Central memory CD8-positive, alpha-beta T cell (primary cell): ENCODE results near the gene IL21R.
"Not testable (repeated sequence)": the region's sequence is repeated elsewhere in the genome, so short reads cannot be mapped to it uniquely, and the experiment has no call there.

Experiments used
- ATAC-seq: fragments of 150-1000 bp; cut with Tn5 transposase; replicated peaks from 2 replicates; pipeline ENCODE4 v1.10.0; 2022; ENCODE audit warnings: mild to moderate bottlenecking, moderate FRiP score, moderate number of reproducible peaks; ENCODE audit not compliant: poor library complexity, severe bottlenecking; ENCODE audit errors: extremely low read depth
- DNase-seq, 2 donors: peaks; one replicate each; pipeline ENCODE4 v3.0.0; 2021; ENCODE audit warnings: low spot score in 2 of 2
- H3K27ac Mint-ChIP-seq: one replicate; pipeline ENCODE4 v1.8.0; 2022; ENCODE audit warnings: low read depth, mild to moderate bottlenecking, moderate library complexity, mixed read lengths
- H3K27me3 Mint-ChIP-seq: one replicate; pipeline ENCODE4 v1.8.0; 2022; ENCODE audit warnings: mixed read lengths
- H3K36me3 Mint-ChIP-seq: one replicate; pipeline ENCODE4 v1.8.0; 2022; ENCODE audit warnings: mild to moderate bottlenecking, moderate library complexity, mixed read lengths; ENCODE audit not compliant: insufficient read depth
- H3K4me1 Mint-ChIP-seq: one replicate; pipeline ENCODE4 v1.8.0; 2022; ENCODE audit warnings: mixed read lengths
- H3K4me3 Mint-ChIP-seq: one replicate; pipeline ENCODE4 v1.8.0; 2022; ENCODE audit warnings: mild to moderate bottlenecking, moderate library complexity, mixed read lengths
- H3K9me3 Mint-ChIP-seq: one replicate; pipeline ENCODE4 v1.8.0; 2022; ENCODE audit warnings: mixed read lengths

Gene IL21R

DNA sequence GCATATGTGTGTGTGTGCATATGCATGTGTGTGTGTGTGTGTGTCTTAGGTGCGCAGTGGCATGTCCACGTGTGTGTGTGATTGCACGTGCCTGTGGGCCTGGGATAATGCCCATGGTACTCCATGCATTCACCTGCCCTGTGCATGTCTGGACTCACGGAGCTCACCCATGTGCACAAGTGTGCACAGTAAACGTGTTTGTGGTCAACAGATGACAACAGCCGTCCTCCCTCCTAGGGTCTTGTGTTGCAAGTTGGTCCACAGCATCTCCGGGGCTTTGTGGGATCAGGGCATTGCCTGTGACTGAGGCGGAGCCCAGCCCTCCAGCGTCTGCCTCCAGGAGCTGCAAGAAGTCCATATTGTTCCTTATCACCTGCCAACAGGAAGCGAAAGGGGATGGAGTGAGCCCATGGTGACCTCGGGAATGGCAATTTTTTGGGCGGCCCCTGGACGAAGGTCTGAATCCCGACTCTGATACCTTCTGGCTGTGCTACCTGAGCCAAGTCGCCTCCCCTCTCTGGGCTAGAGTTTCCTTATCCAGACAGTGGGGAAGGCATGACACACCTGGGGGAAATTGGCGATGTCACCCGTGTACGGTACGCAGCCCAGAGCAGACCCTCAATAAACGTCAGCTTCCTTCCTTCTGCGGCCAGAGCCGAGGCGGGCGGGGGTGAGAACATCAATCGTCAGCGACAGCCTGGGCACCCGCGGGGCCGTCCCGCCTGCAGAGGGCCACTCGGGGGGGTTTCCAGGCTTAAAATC lies 47.6 kb downstream of the IL21R start:
- Mint-ChIP-seq H3K4me3 (peak overlapping the region; percentile 78), H3K36me3 (peaks cover 49% of the 10 kb centered on the region), H3K4me1 (peaks cover 83% of the 10 kb centered on the region), H3K27ac (peak overlapping the region; percentile 96), H3K9me3 (no peaks in the 10 kb centered on the region), H3K27me3 (no peaks in the 10 kb centered on the region)
- ATAC-seq (peak; percentile 75), DNase-seq (peak; percentile 77 to 93)

DNA sequence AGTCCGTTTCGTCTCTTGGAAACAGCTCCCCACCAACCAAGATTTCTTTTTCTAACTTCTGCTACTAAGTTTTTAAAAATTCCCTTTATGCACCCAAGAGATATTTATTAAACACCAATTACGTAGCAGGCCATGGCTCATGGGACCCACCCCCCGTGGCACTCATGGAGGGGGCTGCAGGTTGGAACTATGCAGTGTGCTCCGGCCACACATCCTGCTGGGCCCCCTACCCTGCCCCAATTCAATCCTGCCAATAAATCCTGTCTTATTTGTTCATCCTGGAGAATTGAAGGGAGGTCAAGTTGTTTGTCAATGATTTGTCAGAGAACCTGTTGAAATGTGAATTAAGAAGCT lies 48.2 kb downstream of the IL21R start:
- DNase-seq (no peak), ATAC-seq (no peak)
- Mint-ChIP-seq H3K27me3 (no peaks in the 10 kb centered on the region), H3K27ac (peak overlapping the region; percentile 96), H3K4me1 (peaks cover 78% of the 10 kb centered on the region), H3K36me3 (peaks cover 44% of the 10 kb centered on the region), H3K9me3 (no peaks in the 10 kb centered on the region), H3K4me3 (peak overlapping the region; percentile 78)

- no peak for DNase-seq
- H3K9me3 Mint-ChIP-seq: no peaks in the 10 kb centered on the region
- H3K36me3 Mint-ChIP-seq: peaks cover 27% of the 10 kb centered on the region
- no peak for ATAC-seq
- H3K27ac Mint-ChIP-seq: peak overlapping the region; percentile 96
- H3K4me1 Mint-ChIP-seq: peaks cover 61% of the 10 kb centered on the region
- peak overlapping the region; percentile 51 for H3K4me3 Mint-ChIP-seq
- no peaks in the 10 kb centered on the region for H3K27me3 Mint-ChIP-seq
Observed at GRCh38 chr16:27452569-27453493, 50.9 kb downstream of the IL21R start.

DNA sequence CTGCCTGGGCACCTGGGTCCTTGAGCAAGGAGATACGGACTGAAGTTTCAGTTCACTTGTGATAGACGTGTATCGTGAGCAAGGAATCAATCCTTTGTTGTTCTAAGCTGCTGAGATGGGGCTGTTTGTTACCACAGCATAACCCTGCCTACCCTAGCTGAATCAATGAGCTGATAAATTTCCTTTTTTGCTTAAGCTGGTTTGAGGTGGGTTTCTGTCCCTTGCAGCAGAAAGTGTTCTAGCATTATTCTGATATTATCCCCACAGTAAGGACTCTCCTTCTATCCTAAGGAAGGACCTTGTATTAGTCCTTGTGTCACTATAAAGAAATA lies 51.5 kb downstream of the IL21R start:
- DNase-seq (no peak), ATAC-seq (no peak)
- H3K36me3 Mint-ChIP-seq: peaks cover 20% of the 10 kb centered on the region
- H3K27me3 Mint-ChIP-seq: no peaks in the 10 kb centered on the region
- peaks cover 54% of the 10 kb centered on the region for H3K4me1 Mint-ChIP-seq
- H3K27ac Mint-ChIP-seq: no peak overlapping the region
- H3K4me3 Mint-ChIP-seq: no peak overlapping the region
- no peaks in the 10 kb centered on the region for H3K9me3 Mint-ChIP-seq

GRCh38 chr16:27455700-27456099 lies 53.7 kb downstream of the IL21R start:
- no peak for ATAC-seq
- Mint-ChIP-seq H3K4me1 (peaks cover 40% of the 10 kb centered on the region), H3K27me3 (no peaks in the 10 kb centered on the region), H3K9me3 (no peaks in the 10 kb centered on the region), H3K36me3 (peaks cover 11% of the 10 kb centered on the region), H3K4me3 (no peak overlapping the region), H3K27ac (peak overlapping the region; percentile 83)
- DNase-seq: no peak

DNA sequence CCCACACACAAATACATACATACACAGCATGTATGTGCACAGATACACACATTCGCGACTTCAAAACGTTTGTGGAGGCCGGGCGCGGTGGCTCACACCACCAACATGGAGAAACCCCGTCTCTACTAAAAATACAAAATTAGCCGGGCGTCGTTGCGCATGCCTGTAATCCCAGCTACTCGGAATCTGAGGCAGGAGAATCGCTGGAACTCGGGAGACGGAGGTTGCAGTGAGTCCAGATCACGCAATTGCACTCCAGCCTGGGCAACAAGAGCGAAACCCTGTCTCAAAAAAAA lies 55.6 kb downstream of the IL21R start:
- not testable (repeated sequence) for H3K27me3 Mint-ChIP-seq, DNase-seq, H3K4me3 Mint-ChIP-seq, ATAC-seq, H3K9me3 Mint-ChIP-seq
- Mint-ChIP-seq H3K36me3 (peaks cover 14% of the 10 kb centered on the region), H3K4me1 (peaks cover 36% of the 10 kb centered on the region), H3K27ac (peak overlapping the region; percentile 83)

DNA sequence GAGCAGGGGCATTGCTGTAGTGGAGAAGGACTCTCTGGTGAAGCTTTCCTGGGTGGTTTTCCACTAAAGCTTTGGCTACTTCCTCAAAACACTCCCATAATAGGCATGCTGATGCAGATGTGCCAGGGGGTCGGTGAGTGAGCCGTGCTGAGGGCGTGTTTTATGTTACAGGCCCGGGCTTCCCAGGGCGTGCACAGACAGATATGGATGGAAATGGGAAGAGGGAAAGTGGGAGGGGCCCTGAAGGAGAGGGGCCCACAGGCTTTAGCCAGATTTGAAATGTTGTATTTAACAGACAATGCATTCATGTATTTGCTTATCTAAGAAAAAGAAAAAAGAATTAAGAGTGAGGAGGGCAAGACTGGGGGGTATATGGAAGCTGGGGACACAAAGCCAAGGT lies 56.3 kb downstream of the IL21R start:
- no peak for DNase-seq
- Mint-ChIP-seq H3K4me3 (no peak overlapping the region), H3K27ac (peak overlapping the region; percentile 2), H3K4me1 (peaks cover 36% of the 10 kb centered on the region), H3K9me3 (no peaks in the 10 kb centered on the region), H3K27me3 (no peaks in the 10 kb centered on the region), H3K36me3 (peaks cover 16% of the 10 kb centered on the region)
- ATAC-seq: no peak

GRCh38 chr16:27458987-27459688 lies 57.2 kb downstream of the IL21R start:
- Mint-ChIP-seq H3K36me3 (peaks cover 24% of the 10 kb centered on the region), H3K27me3 (no peaks in the 10 kb centered on the region), H3K4me1 (peaks cover 42% of the 10 kb centered on the region), H3K4me3 (peak overlapping the region; percentile 34), H3K27ac (peak overlapping the region; percentile 2), H3K9me3 (no peaks in the 10 kb centered on the region)
- DNase-seq (no peak), ATAC-seq (no peak)

DNA sequence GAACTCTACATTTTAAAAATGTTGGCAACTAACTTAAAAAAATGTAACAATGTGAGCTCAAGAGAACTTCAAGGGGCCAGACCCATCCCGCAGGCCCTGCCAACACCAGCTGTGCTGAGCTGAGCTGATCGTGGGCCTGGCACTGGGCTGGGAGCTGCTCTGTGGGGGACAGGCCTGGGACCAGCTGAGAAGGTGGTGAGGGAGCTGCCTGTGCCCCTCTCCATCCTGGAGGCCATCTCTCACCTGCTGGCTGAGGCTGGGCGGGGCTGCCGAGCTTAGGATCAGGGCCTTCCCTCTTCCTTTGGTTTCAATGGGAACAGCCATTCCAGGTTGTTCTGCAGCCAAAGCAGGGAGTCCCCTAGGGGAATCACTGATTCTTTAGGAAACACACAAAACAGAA lies 58.2 kb downstream of the IL21R start:
- Mint-ChIP-seq H3K36me3 (peaks cover 30% of the 10 kb centered on the region), H3K4me3 (no peak overlapping the region), H3K9me3 (no peaks in the 10 kb centered on the region), H3K4me1 (peaks cover 50% of the 10 kb centered on the region), H3K27ac (no peak overlapping the region), H3K27me3 (no peaks in the 10 kb centered on the region)
- ATAC-seq (no peak), DNase-seq (no peak)

DNA sequence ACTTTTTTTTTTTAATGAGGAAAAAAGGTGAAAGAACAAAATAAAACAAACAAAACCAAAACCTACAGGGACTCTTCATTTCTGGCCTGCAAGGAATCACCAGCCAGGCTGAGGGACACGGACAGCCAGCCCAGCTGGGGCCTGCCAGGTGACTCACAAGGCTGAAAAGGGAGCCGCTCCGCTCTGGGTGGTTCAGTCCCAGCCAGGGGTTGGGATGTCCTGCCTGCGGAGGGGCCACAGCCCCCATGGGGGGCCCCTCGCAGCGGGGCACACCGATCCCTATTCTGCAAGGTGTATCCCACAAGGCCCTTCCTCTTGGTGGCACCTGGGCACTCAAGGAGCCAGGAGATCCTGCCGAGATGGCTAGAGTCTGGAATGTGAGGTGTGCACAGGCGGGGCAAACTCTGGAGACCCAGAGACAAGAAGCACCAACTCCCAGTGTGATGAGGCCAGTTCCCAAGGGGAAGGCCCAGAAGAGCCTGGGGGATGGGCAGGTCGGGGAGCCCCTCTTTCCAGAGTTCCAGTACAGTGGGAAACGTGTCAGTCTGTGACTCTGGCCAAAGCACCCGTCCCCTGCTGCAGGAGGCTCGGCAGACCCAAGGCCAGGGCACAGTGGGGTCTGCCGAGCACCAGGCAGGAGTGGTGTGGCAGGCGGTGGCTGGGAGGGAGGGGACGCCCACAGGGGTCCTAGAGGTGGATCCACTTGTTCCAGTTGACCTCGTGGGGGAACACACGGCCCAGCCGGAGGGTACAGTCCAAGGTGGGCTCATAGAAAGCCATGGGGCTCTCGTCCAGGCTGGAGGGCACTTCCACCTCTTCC lies 58.9 kb downstream of the IL21R start:
- H3K27ac Mint-ChIP-seq: peak overlapping the region; percentile 16
- no peak for DNase-seq
- peak overlapping the region; percentile 53 for H3K4me3 Mint-ChIP-seq
- H3K27me3 Mint-ChIP-seq: no peaks in the 10 kb centered on the region
- H3K4me1 Mint-ChIP-seq: peaks cover 56% of the 10 kb centered on the region
- H3K9me3 Mint-ChIP-seq: no peaks in the 10 kb centered on the region
- no peak for ATAC-seq
- H3K36me3 Mint-ChIP-seq: peaks cover 33% of the 10 kb centered on the region

- DNase-seq: no peak
- H3K27me3 Mint-ChIP-seq: no peaks in the 10 kb centered on the region
- peaks cover 63% of the 10 kb centered on the region for H3K4me1 Mint-ChIP-seq
- H3K36me3 Mint-ChIP-seq: peaks cover 36% of the 10 kb centered on the region
- peak overlapping the region; percentile 53 for H3K4me3 Mint-ChIP-seq
- peak overlapping the region; percentile 16 for H3K27ac Mint-ChIP-seq
- H3K9me3 Mint-ChIP-seq: no peaks in the 10 kb centered on the region
- ATAC-seq: no peak
Observed at GRCh38 chr16:27461483-27462171, 59.7 kb downstream of the IL21R start.
